Omental fat pad (tissue), 4 donors: ENCODE data around the gene IER2. TPM values are rescaled to one million over a fixed set of nuclear protein-coding genes. Genes with fewer than 3 reads are reported as not detected.
"Not testable (repeated sequence)": the region's sequence is repeated elsewhere in the genome, so short reads cannot be mapped to it uniquely, and the experiment has no call there.

Experiments used
- ATAC-seq: fragments of 150-250 bp; one replicate; pipeline ENCODE4 v1.9.1; 2016; ENCODE audit warnings: mild to moderate bottlenecking, moderate library complexity; ENCODE audit not compliant: low FRiP score
- DNase-seq: peaks from one replicate; pipeline ENCODE4 v3.0.0-alpha.2; 2019; ENCODE audit warnings: low spot score
- total RNA-seq, 4 donors: library from RNA; depleted of rRNA; stranded (reverse); fragments of >200 nt; gene quantifications; one replicate each; pipeline ENCODE4 v1.1.0, GENCODE V29; 2016
- TF ChIP-seq, protein P1 (sequence below), 3 donors: fragments of 450-650 bp; IDR thresholded peaks; one replicate each; pipeline ENCODE4 v1.5.1; 2016 to 2017; ENCODE audit warnings: antibody characterized with exemption in 3 of 3, mild to moderate bottlenecking in 3 of 3, moderate library complexity in 2 of 3

Gene IER2
- total RNA-seq, 4 donors from 2014 or later = 110 to 253 (median 210) TPM

DNA sequence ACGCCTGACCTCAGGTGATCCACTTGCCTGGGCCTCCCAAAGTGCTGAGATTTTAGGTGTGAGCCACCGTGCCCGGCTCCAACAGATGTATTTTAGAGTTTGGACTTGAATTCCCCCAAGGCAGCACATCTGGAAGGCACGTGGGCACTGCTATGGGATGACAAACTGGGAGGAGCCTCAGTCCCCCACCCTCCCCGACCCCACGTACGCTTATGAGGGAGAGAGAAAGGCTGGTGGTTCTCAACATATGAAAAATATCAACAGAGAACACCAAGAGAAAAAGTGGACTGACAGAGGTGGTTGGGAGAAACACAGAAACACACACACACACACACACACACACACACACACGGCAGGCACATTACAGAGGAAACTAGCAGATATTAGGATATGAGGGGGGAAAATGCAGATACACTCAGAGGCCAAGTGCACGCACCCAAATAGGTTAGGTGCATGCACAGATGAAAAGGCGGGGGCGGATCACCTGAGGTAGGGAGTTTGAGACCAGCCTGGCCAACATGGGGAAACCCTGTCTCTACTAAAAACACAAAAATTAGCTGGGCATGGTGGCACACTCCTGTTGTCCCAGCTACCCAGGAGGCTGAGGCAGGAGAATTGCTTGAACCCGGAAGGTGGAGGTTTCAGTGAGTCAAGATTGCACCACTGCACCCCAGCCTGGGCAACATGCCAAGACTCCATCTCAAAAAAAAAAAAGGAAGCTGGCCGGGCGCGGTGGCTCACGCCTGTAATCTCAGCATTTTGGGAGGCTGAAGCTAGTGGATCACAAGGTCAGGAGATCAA is 3.2 kb upstream of the IER2 start:
- ATAC-seq = no peak
- DNase-seq = peak; percentile 55
- TF ChIP-seq, protein P1, sequence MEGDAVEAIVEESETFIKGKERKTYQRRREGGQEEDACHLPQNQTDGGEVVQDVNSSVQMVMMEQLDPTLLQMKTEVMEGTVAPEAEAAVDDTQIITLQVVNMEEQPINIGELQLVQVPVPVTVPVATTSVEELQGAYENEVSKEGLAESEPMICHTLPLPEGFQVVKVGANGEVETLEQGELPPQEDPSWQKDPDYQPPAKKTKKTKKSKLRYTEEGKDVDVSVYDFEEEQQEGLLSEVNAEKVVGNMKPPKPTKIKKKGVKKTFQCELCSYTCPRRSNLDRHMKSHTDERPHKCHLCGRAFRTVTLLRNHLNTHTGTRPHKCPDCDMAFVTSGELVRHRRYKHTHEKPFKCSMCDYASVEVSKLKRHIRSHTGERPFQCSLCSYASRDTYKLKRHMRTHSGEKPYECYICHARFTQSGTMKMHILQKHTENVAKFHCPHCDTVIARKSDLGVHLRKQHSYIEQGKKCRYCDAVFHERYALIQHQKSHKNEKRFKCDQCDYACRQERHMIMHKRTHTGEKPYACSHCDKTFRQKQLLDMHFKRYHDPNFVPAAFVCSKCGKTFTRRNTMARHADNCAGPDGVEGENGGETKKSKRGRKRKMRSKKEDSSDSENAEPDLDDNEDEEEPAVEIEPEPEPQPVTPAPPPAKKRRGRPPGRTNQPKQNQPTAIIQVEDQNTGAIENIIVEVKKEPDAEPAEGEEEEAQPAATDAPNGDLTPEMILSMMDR (IDR thresholded peaks at IDR 0.05) = no peak

DNA sequence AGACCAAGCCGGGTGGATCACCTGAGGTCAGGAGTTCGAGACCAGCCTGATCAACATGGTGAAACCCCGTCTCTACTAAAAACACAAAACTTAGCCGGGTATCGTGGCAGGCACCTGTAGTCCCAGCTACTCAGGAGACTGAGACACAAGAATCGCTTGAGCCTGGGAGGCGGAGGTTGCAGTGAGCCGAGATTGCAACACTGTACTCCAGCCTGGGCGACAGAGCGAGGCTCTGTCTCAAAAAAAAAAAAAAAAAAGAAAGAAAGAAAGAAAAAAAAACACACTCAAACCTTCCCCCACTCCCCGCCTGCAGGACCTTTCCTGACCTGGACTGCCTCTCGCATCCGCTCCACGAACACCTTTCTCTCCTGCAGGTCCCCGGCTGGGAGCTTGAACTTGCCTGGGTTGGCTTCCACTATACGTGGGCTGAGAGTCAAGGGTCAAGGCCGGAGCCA is 1.0 kb upstream of the IER2 start:
- not testable (repeated sequence) for ATAC-seq

DNA sequence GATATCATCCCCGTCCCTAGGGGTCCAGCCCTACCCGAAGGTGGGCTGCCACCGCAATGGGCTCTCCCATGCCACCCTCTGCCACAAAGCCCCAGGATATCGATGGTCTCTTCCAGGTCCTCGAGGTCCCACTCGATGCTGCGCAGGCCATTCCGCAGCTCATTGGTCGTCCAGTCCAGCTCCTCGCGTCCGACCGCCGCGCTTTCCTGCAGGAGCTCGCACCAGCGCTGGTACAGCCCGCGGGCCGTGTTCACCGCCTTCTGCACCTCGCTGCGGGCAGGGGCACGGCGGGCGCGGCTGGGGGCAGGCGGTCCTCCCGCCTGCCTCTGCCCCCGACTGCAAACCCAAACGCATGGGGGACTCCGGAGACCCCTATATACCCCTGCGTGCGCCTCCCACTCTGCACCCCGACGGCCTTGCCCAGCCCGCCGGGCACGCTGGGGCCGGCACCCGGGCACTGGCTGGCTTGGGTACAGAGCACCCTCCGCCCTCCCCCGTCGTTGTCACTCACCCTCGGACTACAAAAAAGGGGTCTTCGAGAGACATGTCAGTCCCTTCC is 504 bp upstream of the IER2 start:
- TF ChIP-seq, protein P1 (IDR thresholded peaks at IDR 0.05) = no peak
- ATAC-seq = peak; percentile 4
- no peak for DNase-seq

More for the DNA sequence above, 1.0 kb upstream of the IER2 start:
- DNase-seq = not testable (repeated sequence)

DNA sequence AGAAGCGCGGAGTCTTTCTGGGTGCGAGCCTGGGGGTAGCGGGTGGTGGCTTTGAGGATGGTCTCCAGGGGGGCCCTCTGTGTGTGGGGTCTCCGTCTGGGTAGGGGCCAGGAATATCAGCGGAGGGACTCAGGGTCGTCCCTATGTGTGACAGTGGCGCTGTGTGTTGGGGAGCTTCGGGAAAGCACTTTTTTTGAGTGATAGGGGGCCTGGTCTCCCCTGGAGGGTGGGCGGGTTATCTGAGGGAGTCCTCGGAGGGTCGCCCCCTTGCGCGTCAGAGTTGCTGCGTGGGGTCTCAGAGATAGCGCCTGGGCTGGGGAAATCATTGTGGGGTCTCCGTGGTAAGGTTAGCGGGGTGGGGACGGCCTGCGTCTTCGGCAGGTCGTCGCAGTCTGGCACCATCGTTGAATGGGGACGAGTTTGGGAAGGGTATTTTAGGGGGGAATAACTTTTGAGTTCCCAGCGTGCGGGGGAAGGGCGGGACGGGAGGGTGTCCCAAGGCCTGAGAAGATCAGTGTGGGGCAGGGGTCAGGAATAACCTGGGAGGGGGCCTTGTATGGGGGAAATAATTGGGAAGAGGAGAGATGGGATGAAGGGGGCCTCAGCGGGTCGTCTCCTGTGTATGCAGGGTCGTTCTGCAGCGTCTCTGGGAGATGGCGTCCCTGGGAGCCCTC is 857 bp downstream of the IER2 start:
- TF ChIP-seq, protein P1 (IDR thresholded peaks at IDR 0.05) = no peak
- no peak for ATAC-seq
- DNase-seq = no peak

DNA sequence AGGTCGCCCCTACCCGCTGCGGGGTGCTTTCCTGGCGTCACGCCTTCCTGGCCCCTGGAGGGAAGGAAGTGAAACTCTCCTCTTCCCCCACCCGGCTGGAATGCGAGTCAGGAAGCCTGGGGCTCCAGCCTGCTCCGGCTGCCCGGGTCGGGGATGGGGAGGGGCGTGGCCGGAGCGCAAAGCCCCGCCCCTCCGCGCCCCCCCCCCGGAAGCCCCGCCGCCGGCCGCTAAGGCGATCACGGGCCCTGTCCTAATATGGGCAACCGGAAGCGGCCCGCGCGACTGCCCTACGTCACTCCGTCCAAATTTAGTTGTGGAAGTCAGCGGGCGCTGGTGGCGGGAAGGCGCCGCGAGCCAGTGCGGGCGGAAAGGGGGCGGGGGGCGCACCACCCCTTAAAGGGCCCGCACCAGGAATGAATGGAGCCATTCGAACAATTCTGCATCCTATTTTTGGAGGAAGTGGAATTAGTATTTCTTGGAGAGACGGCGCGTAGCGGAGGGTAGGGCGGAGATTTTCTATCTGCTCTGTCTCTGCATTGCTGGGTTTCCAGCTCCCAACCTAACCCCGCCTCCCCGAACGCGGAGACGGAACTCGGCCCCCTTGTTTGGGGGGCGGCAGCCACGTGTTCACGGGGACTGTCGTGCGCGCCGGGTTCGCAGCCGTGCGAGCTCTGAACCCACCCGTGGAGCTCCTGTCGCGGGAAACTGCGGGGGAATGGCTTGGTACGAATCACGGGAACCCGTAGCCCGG is 1.6 kb downstream of the IER2 start:
- peak; percentile 87 for DNase-seq
- TF ChIP-seq, protein P1 (IDR thresholded peaks at IDR 0.05) = no peak
- peak; percentile 46 for ATAC-seq

DNA sequence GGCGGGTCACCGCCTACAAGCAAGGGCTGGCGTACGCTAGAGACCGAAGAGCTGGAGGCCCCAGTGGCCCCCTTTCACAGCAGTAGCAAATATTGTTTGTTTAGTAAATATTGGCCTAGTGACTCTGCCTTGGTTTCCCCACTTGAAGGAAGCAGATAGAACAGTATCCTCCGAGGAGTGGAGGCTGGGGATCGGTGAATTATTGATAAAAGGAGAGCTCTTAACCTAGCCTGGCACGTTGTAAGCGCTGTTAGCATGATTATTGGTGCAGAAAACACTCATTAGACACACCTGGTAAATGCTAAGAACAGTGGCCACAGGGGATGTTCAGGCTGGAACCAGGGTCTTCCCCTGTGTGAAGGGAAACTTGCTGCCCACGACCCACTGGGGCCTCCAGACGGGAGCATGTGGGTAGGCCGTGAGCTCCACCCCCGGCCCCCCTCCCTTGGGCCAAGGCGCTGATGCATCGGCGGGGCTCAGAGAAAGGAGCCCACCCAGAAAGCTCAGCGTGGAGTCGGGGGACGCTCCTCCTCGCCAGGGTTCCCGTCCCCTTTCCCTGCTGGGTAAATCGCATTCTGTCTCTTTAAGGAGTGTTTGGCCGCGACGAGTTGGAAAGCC is 2.3 kb downstream of the IER2 start:
- no peak for ATAC-seq
- no peak for DNase-seq
- TF ChIP-seq, protein P1 (IDR thresholded peaks at IDR 0.05) = no peak
